HepG2 (cell line): Measurements from ENCODE around the gene HAPLN2. TPM values are rescaled to one million over a fixed set of nuclear protein-coding genes. Genes with fewer than 3 reads are reported as not detected.
A peak's percentile ranks its signal among the peaks of the same experiment; 100 is the strongest.

Experiments used
- ATAC-seq: fragments of 200-7000 bp; cut with Tn5 transposase; 3 replicates; pipeline ENCODE4 v1.9.1; 2020; ENCODE audit warnings: mild to moderate bottlenecking, moderate library complexity
- BruUV-seq: library from RNA; stranded (reverse); fragments of 400-500 nt; replicated peaks from 2 replicates; lab custom pipeline; 2021; lab: Mats Ljungman, UMichigan
- CTCF ChIA-PET: fragments of 300-600 bp; formaldehyde crosslinking; extraction: SDS; loops from one replicate; lab custom pipeline; 2021; ENCODE audit warnings: low total read pairs, inconsistent platforms, low intra/inter-chr PET ratio; lab: Yijun Ruan, JAX
- POLR2A ChIA-PET: fragments of 350-600 bp; sonication (Branson Sonifier 250); formaldehyde crosslinking; loops from one replicate; lab custom pipeline; 2020; ENCODE audit warnings: antibody characterized with exemption, inconsistent platforms; lab: Yijun Ruan, JAX
- DNase-seq: peaks from one replicate; pipeline ENCODE4 v3.0.0-alpha.2; 2015; ENCODE audit warnings: low spot score
- FAIRE-seq: peaks from 3 replicates; lab custom pipeline; 2011; peaks lifted over from hg19 to GRCh38; lab: Jason Lieb, UNC
- H2AFZ ChIP-seq: one replicate; pipeline ENCODE4 v1.6.1; 2011; ENCODE audit warnings: low read length, inconsistent platforms
- H3K27ac ChIP-seq: fragments of 300-600 bp; 3 replicates; pipeline ENCODE4 v1.8.0; 2011; ENCODE audit warnings: mixed run types, mild to moderate bottlenecking, mixed read lengths, low read length, inconsistent platforms; ENCODE audit not compliant: insufficient read depth; ENCODE audit errors: extremely low read length
- H3K27me3 ChIP-seq, 2 experiments: fragments of 200-600 bp in 1 of 2; 2 replicates in 1 of 2; 3 replicates in 1 of 2; pipeline versions ENCODE4 v1.6.0 to v1.8.0; 2011; ENCODE audit warnings: low read length in 2 of 2, mild to moderate bottlenecking in 2 of 2, moderate library complexity in 2 of 2, inconsistent platforms in 1 of 2; ENCODE audit not compliant: insufficient read depth in 2 of 2, control insufficient read depth in 1 of 2
- H3K36me3 ChIP-seq, 2 experiments: fragments of 200-600 bp in 1 of 2; replicated peaks in 1 of 2; 2 replicates in 1 of 2; 3 replicates in 1 of 2; pipeline versions ENCODE4 v1.5.1 to v1.8.0; 2011; ENCODE audit warnings: low read length in 2 of 2, inconsistent platforms in 1 of 2; ENCODE audit not compliant: insufficient read depth in 2 of 2, control insufficient read depth in 1 of 2
- H3K4me1 ChIP-seq: 2 replicates; pipeline ENCODE4 v1.5.1; 2012; ENCODE audit warnings: low read length, inconsistent platforms; ENCODE audit not compliant: insufficient read depth
- H3K4me2 ChIP-seq: 2 replicates; pipeline ENCODE4 v1.6.0; 2011; ENCODE audit warnings: low read depth, low read length, inconsistent platforms
- H3K4me3 ChIP-seq, 3 experiments: fragments of 200-600 bp in 1 of 3; sonication (generic), shearing (Covaris generic) in 1 of 3; replicated peaks in 1 of 3; 2 replicates each; pipeline ENCODE4 v1.5.1; 2011 to 2016; ENCODE audit warnings: low read length in 3 of 3, inconsistent platforms in 2 of 3, low read depth in 2 of 3, mild to moderate bottlenecking in 2 of 3, control low read depth in 1 of 3, mixed read lengths in 1 of 3; ENCODE audit not compliant: insufficient read depth in 1 of 3
- H3K79me2 ChIP-seq: one replicate; pipeline ENCODE4 v1.6.1; 2011; ENCODE audit warnings: low read length, inconsistent platforms; ENCODE audit not compliant: insufficient read depth
- H3K9ac ChIP-seq: 2 replicates; pipeline ENCODE4 v1.6.0; 2011; ENCODE audit warnings: mild to moderate bottlenecking, low read depth, low read length, inconsistent platforms; ENCODE audit not compliant: insufficient read depth
- H3K9me3 ChIP-seq: 2 replicates; pipeline ENCODE4 v1.5.1; 2012; ENCODE audit warnings: mild to moderate bottlenecking, low read length
- H4K20me1 ChIP-seq: 2 replicates; pipeline ENCODE4 v1.6.0; 2011; ENCODE audit warnings: inconsistent platforms, mild to moderate bottlenecking, low read length, moderate library complexity; ENCODE audit not compliant: insufficient read depth
- CHCHD3 ChIP-seq: sonication (generic); formaldehyde crosslinking; IDR thresholded peaks from 2 replicates; pipeline ENCODE4 v1.8.0; 2022; ENCODE audit warnings: mild to moderate bottlenecking, missing genetic modification reagents, moderate library complexity
- DRAP1 ChIP-seq: IDR thresholded peaks from 2 replicates; pipeline ENCODE4 v1.6.1; 2016; ENCODE audit warnings: missing genetic modification reagents, missing compliant biosample characterization
- FOXM1 ChIP-seq: sonication (generic); formaldehyde crosslinking; IDR thresholded peaks from 2 replicates; pipeline ENCODE4 v1.5.0; 2020; ENCODE audit warnings: missing genetic modification reagents
- KAT2B ChIP-seq: fragments of 150-350 bp; IDR thresholded peaks from 2 replicates; pipeline ENCODE4 v1.6.1; 2014; ENCODE audit warnings: low read depth, low read length, borderline replicate concordance
- KLF12 ChIP-seq: sonication (generic); formaldehyde crosslinking; IDR thresholded peaks from 2 replicates; pipeline ENCODE4 v1.4.0; 2020; ENCODE audit warnings: missing genetic modification reagents, borderline replicate concordance
- NFRKB ChIP-seq: fragments of 450-650 bp; IDR thresholded peaks from 2 replicates; pipeline ENCODE4 v1.6.1; 2017
- RFXANK ChIP-seq: IDR thresholded peaks from 2 replicates; pipeline ENCODE4 v1.6.1; 2016
- SIN3B ChIP-seq: fragments of 150-350 bp; IDR thresholded peaks from 2 replicates; pipeline ENCODE4 v1.6.1; 2014; ENCODE audit warnings: low read length
- SP4 ChIP-seq: sonication (generic); formaldehyde crosslinking; IDR thresholded peaks from 2 replicates; pipeline ENCODE4 v1.8.1; 2023; ENCODE audit warnings: mild to moderate bottlenecking, missing genetic modification reagents
- ZKSCAN8 ChIP-seq: IDR thresholded peaks from 2 replicates; pipeline ENCODE4 v1.6.1; 2016; ENCODE audit warnings: borderline replicate concordance, missing genetic modification reagents, missing compliant biosample characterization
- ZNF121 ChIP-seq: sonication (generic); formaldehyde crosslinking; IDR thresholded peaks from 2 replicates; pipeline ENCODE4 v1.5.0; 2020; ENCODE audit warnings: mild to moderate bottlenecking, missing genetic modification reagents
- ZNF17 ChIP-seq: sonication (generic); formaldehyde crosslinking; IDR thresholded peaks from 2 replicates; pipeline ENCODE4 v1.5.0; 2020; ENCODE audit warnings: mild to moderate bottlenecking, missing genetic modification reagents
- ZNF432 ChIP-seq: sonication (generic); formaldehyde crosslinking; IDR thresholded peaks from 2 replicates; pipeline ENCODE4 v1.5.0; 2020; ENCODE audit warnings: missing genetic modification reagents, mild to moderate bottlenecking, borderline replicate concordance
- ZNF570 ChIP-seq: sonication (generic); formaldehyde crosslinking; IDR thresholded peaks from 2 replicates; pipeline ENCODE4 v1.4.0; 2020; ENCODE audit warnings: mild to moderate bottlenecking, missing genetic modification reagents, borderline replicate concordance
- ZNF577 ChIP-seq: sonication (generic); formaldehyde crosslinking; IDR thresholded peaks from 2 replicates; pipeline ENCODE4 v1.4.0; 2020; ENCODE audit warnings: mild to moderate bottlenecking, low read depth, missing genetic modification reagents, borderline replicate concordance
- ZNF589 ChIP-seq: sonication (generic); formaldehyde crosslinking; conservative IDR thresholded peaks from 2 replicates; pipeline ENCODE4 v1.8.0; 2022; ENCODE audit warnings: mild to moderate bottlenecking, moderate library complexity, missing genetic modification reagents
- ZNF780A ChIP-seq: sonication (generic); formaldehyde crosslinking; IDR thresholded peaks from 2 replicates; pipeline ENCODE4 v1.8.0; 2022; ENCODE audit warnings: mild to moderate bottlenecking, missing genetic modification reagents, moderate library complexity
- WGBS: methylation state at CpG from one replicate; pipeline ENCODE4 v1.1.6; 2017; ENCODE audit warnings: low lambda C conversion rate; 5-methylcytosine and 5-hydroxymethylcytosine counted together
- in situ Hi-C: cut with HindIII; loops from 2 replicates; pipeline ENCODE4 v1.10.0; 2017; ENCODE audit warnings: low pct_unique_long_range_greater_than_20kb; ENCODE audit not compliant: extremely low pct_ligation_motif_present
- intact Hi-C: fragments of 100-400 bp; cut with micrococcal nuclease; formaldehyde crosslinking; loops from one replicate; pipeline ENCODE4 v1.10.0; 2022; ENCODE audit not compliant: unreplicated experiment
- polyA plus RNA-seq, 8 experiments: library from polyadenylated mRNA; depleted of rRNA in 3 of 8; stranded (reverse) in 7 of 8; unstranded in 1 of 8; fragments of >200 nt; fragmentation: Illumina TruSeq in 4 of 8; extraction: Trizol in 4 of 8; gene quantifications; 2 replicates each; pipeline versions ENCODE4 v1.2.1 to v1.2.3, GENCODE V29; 2011 to 2016; ENCODE audit warnings: low read depth in 4 of 8, missing spikeins in 1 of 8, mixed read lengths in 1 of 8; ENCODE audit not compliant: insufficient read depth in 1 of 8
- total RNA-seq, 5 experiments: library from RNA; depleted of rRNA; stranded (reverse); fragments of >200 nt; fragmentation: Illumina TruSeq; extraction: Trizol; gene quantifications; 2 replicates each; pipeline ENCODE4 v1.2.3, GENCODE V29; 2016; ENCODE audit warnings: low read depth in 1 of 5
- TF ChIP-seq, protein P1 (sequence below): sonication (generic); formaldehyde crosslinking; IDR thresholded peaks from 2 replicates; pipeline ENCODE4 v1.4.0; 2020; ENCODE audit warnings: missing genetic modification reagents
- TF ChIP-seq, protein P2 (sequence below): sonication (generic); formaldehyde crosslinking; IDR thresholded peaks from 2 replicates; pipeline ENCODE4 v1.5.0; 2020; ENCODE audit warnings: missing genetic modification reagents, mild to moderate bottlenecking, borderline replicate concordance

HAPLN2 gene
- total and polyA plus RNA-seq, 2 of the 13 experiments (the other 11 are each of a cell fraction or from before 2014, with no cell fraction given), result not detected

DNA sequence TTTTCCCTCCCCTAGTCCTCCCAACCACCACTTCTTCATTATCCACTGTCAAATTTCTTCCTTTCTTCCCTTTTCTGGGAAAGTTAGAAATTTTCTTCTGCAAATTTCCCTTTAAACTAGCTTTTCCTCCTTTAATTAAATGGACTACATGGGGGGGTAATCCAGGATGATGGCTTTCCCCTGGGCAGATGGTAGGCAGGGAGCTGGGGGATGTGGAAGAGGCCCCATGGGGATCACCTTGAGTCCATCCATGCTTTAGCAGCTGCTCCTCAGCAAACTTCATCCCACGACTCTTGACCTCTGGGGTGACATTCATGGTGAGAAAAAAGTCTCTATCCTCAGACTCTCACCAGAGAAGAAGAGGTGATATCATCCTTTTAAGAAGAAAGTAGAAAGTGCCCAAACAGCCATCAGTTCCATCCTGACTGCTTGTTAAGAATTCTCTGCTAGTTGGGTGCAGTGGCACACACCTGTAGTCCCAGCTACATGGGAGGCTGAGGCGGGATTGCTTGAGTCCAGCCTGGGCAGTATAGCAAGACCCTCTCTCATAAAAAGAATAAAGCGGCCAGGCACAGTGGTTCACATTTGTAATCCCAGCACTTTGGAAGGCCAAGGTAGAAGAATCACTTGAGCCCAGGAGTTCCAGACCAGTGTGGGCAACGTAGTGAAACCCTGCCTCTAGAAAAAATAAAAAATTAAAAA lies 20.3 kb upstream of the HAPLN2 start:
- in situ Hi-C loops, result no loop called here
- H3K27me3 ChIP-seq, result no peaks in the 10 kb centered on the region
- no peak for FAIRE-seq
- CTCF ChIA-PET, result no interaction called here
- no peak for ATAC-seq
- H3K4me1 ChIP-seq, result peaks cover 27% of the 10 kb centered on the region
- no peak for TF ChIP-seq KLF12 (CRISPR knock-in tag)
- TF ChIP-seq SP4, result no peak
- peak; percentile 79 for TF ChIP-seq ZNF121
- no TSS peak for BruUV-seq
- POLR2A ChIA-PET, result no interaction called here
- no peak overlapping the region for H3K4me3 ChIP-seq
- WGBS, result 100% methylated on average over 4 of the region's 4 CpGs
- H3K9me3 ChIP-seq, result no peaks in the 10 kb centered on the region
- no peak overlapping the region for H3K9ac ChIP-seq
- peaks cover 7 to 41% of the 10 kb centered on the region in 2 experiments for H3K36me3 ChIP-seq
- no peak overlapping the region for H3K27ac ChIP-seq
- peaks cover 19% of the 10 kb centered on the region for H3K79me2 ChIP-seq
- intact Hi-C loops, result no loop called here
- no peaks in the 10 kb centered on the region for H4K20me1 ChIP-seq
- no peak for DNase-seq
- no peak overlapping the region for H2AFZ ChIP-seq
- no peak overlapping the region for H3K4me2 ChIP-seq

DNA sequence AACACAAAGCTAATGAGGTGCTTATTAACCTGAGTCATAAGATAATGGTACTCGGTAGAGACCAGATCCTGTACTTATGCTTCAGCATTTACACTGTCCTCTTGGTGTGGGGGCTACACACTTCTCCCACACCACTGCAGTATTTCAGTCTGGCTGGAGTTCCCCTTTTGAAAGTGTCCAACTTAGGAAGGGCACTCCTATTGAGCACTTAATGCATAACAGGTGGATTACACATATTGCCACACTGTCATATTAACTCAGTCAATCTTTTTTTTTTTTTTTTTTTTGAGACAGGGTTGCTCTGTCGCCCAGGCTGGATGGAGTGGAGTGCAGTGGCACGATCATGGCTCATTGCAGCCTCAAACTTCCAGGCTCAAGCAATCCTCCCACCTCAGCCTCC lies 19.4 kb upstream of the HAPLN2 start:
- H3K4me3 ChIP-seq, result peak overlapping the region in 1 of 3 experiments; percentile 85; a peak in 1 of 6 replicates
- peaks cover 19% of the 10 kb centered on the region for H3K79me2 ChIP-seq
- H3K4me1 ChIP-seq, result peaks cover 27% of the 10 kb centered on the region
- H3K9me3 ChIP-seq, result no peaks in the 10 kb centered on the region
- no TSS peak for BruUV-seq
- peak overlapping the region; percentile 92 for H3K4me2 ChIP-seq
- WGBS, result 83% methylated on average over 3 of the region's 3 CpGs
- intact Hi-C loops (no loop called here), in situ Hi-C loops (no loop called here)
- H4K20me1 ChIP-seq, result no peaks in the 10 kb centered on the region
- ATAC-seq (peak; percentile 44), DNase-seq (peak; percentile 44), FAIRE-seq (no peak)
- H3K9ac ChIP-seq, result 0 out of 2 replicates have a peak overlapping the region, but pooled peaks have one; percentile 86
- ChIA-PET CTCF (no interaction called here), POLR2A (interaction anchor here (1.3 to 2.2 kb wide), 2 partner anchors 8 to 99 kb away, joined by 4 to 36 read pairs; partner anchors contain the start of gene NAXE)
- H3K27me3 ChIP-seq, result no peaks in the 10 kb centered on the region
- H2AFZ ChIP-seq, result no peak overlapping the region
- H3K27ac ChIP-seq, result no peak overlapping the region
- H3K36me3 ChIP-seq, result peaks cover 7 to 37% of the 10 kb centered on the region in 2 experiments
- TF ChIP-seq KAT2B (no peak), FOXM1 (CRISPR knock-in tag) (no peak), ZNF432 (CRISPR knock-in tag) (no peak), CHCHD3 (CRISPR knock-in tag) (no peak), KLF12 (CRISPR knock-in tag) (no peak), DRAP1 (no peak), ZNF780A (CRISPR knock-in tag) (no peak), ZNF577 (no peak), RFXANK (CRISPR knock-in tag) (no peak), NFRKB (no peak), ZNF589 (CRISPR knock-in tag) (no peak), ZKSCAN8 (CRISPR knock-in tag) (no peak), ZNF17 (CRISPR knock-in tag) (no peak), ZNF570 (CRISPR knock-in tag) (no peak), SIN3B (no peak)
- TF ChIP-seq, protein P1, sequence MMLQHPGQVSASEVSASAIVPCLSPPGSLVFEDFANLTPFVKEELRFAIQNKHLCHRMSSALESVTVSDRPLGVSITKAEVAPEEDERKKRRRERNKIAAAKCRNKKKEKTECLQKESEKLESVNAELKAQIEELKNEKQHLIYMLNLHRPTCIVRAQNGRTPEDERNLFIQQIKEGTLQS (CRISPR knock-in tag), result no peak
- TF ChIP-seq, protein P2, sequence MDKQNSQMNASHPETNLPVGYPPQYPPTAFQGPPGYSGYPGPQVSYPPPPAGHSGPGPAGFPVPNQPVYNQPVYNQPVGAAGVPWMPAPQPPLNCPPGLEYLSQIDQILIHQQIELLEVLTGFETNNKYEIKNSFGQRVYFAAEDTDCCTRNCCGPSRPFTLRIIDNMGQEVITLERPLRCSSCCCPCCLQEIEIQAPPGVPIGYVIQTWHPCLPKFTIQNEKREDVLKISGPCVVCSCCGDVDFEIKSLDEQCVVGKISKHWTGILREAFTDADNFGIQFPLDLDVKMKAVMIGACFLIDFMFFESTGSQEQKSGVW (CRISPR knock-in tag), result no peak
